GM23338 (cell line): Measurements from ENCODE around the gene C10orf90. TPM values are rescaled to one million over a fixed set of nuclear protein-coding genes. Genes with fewer than 3 reads are reported as not detected.

Experiments used
- ATAC-seq: fragments of 200-7000 bp; cut with Tn5 transposase; 3 replicates; pipeline ENCODE4 v1.9.1; 2020
- DNase-seq: peaks from one replicate; pipeline ENCODE4 v3.0.0-alpha.2; 2015; ENCODE audit warnings: low spot score
- H2AFZ ChIP-seq: fragments of 200-600 bp; sonication (generic); 2 replicates; pipeline ENCODE4 v1.8.0; 2016; ENCODE audit warnings: antibody characterized with exemption, mild to moderate bottlenecking, moderate library complexity
- H3F3A ChIP-seq: fragments of 200-600 bp; sonication (generic); replicated peaks from 2 replicates; pipeline ENCODE4 v1.8.0; 2017; ENCODE audit warnings: antibody characterized with exemption, mixed run types, low read depth
- H3K27ac ChIP-seq: fragments of 200-600 bp; sonication (generic); 2 replicates; pipeline ENCODE4 v1.6.1; 2016; ENCODE audit warnings: low read depth
- H3K27me3 ChIP-seq: fragments of 200-600 bp; sonication (generic); 2 replicates; pipeline ENCODE4 v1.8.0; 2016; ENCODE audit warnings: mild to moderate bottlenecking, mixed run types, moderate library complexity; ENCODE audit not compliant: insufficient read depth
- H3K36me3 ChIP-seq: fragments of 200-600 bp; sonication (generic); 2 replicates; pipeline ENCODE4 v1.8.0; 2016; ENCODE audit warnings: mild to moderate bottlenecking; ENCODE audit not compliant: insufficient read depth
- H3K4me1 ChIP-seq: fragments of 200-600 bp; sonication (generic); 2 replicates; pipeline ENCODE4 v1.8.0; 2016; ENCODE audit warnings: mild to moderate bottlenecking, moderate library complexity; ENCODE audit not compliant: insufficient read depth
- H3K4me2 ChIP-seq: fragments of 200-600 bp; sonication (generic); 2 replicates; pipeline ENCODE4 v1.7.1; 2017; ENCODE audit warnings: mixed run types
- H3K4me3 ChIP-seq: fragments of 200-600 bp; sonication (generic); 2 replicates; pipeline ENCODE4 v1.6.1; 2016; ENCODE audit warnings: mixed run types
- H3K79me2 ChIP-seq: fragments of 200-600 bp; sonication (generic); replicated peaks from 2 replicates; pipeline ENCODE4 v1.8.0; 2017; ENCODE audit warnings: mild to moderate bottlenecking; ENCODE audit not compliant: insufficient read depth
- H3K9me2 ChIP-seq: fragments of 200-600 bp; sonication (generic); 2 replicates; pipeline ENCODE4 v1.8.0; 2017; ENCODE audit not compliant: insufficient read depth
- H4K20me1 ChIP-seq: fragments of 200-600 bp; sonication (generic); replicated peaks from 2 replicates; pipeline ENCODE4 v1.8.0; 2017; ENCODE audit warnings: mild to moderate bottlenecking; ENCODE audit not compliant: insufficient read depth
- H3K27ac Mint-ChIP-seq: 2 replicates; pipeline ENCODE4 v1.8.0; 2020; ENCODE audit warnings: inconsistent platforms, mild to moderate bottlenecking, moderate library complexity, mixed read lengths
- H3K27me3 Mint-ChIP-seq: 3 replicates; pipeline ENCODE4 v1.8.0; 2022; ENCODE audit warnings: low read depth, mild to moderate bottlenecking, moderate library complexity, mixed read lengths, inconsistent platforms; ENCODE audit not compliant: insufficient read depth, poor library complexity
- H3K36me3 Mint-ChIP-seq: 3 replicates; pipeline ENCODE4 v1.8.0; 2021; ENCODE audit warnings: low read depth, mild to moderate bottlenecking, inconsistent platforms, moderate library complexity, mixed read lengths
- H3K4me1 Mint-ChIP-seq: 3 replicates; pipeline ENCODE4 v1.8.0; 2020; ENCODE audit warnings: mild to moderate bottlenecking, inconsistent platforms, mixed read lengths
- H3K4me3 Mint-ChIP-seq: 3 replicates; pipeline ENCODE4 v1.8.0; 2021; ENCODE audit warnings: moderate library complexity, mild to moderate bottlenecking, inconsistent platforms, mixed read lengths
- H3K9me3 Mint-ChIP-seq: 3 replicates; pipeline ENCODE4 v1.8.0; 2020; ENCODE audit warnings: moderate library complexity, mild to moderate bottlenecking, inconsistent platforms, mixed read lengths
- CTCF ChIP-seq, 2 experiments: fragments of 200-600 bp in 1 of 2; sonication (generic) in 1 of 2; conservative IDR thresholded peaks; 2 replicates each; pipeline versions ENCODE4 v1.5.1 to v1.6.1; 2016 to 2017; ENCODE audit warnings: antibody characterized with exemption in 2 of 2, low read depth in 2 of 2, mild to moderate bottlenecking in 2 of 2, moderate library complexity in 1 of 2
- EZH2 ChIP-seq: fragments of 200-600 bp; sonication (generic); IDR thresholded peaks from one replicate; pipeline ENCODE4 v1.8.0; 2017; ENCODE audit warnings: antibody characterized with exemption, mild to moderate bottlenecking, low read depth; ENCODE audit not compliant: unreplicated experiment
- STAT1 ChIP-seq: IDR thresholded peaks from one replicate; pipeline ENCODE4 v1.6.1; 2016; ENCODE audit warnings: antibody characterized with exemption; ENCODE audit not compliant: unreplicated experiment
- ZNF462 ChIP-seq: fragments of 250-450 bp; sonication (Bioruptor Pico); IDR thresholded peaks from 2 replicates; pipeline ENCODE4 v1.5.0; 2020; ENCODE audit warnings: mild to moderate bottlenecking, moderate library complexity
- polyA plus RNA-seq: library from polyadenylated mRNA; unstranded; fragments of >200 nt; fragmentation: Nextera tagmentation; extraction: Ambion mirVana; gene quantifications from 2 replicates; pipeline ENCODE4 v1.2.1, GENCODE V29; 2016
- total RNA-seq: library from RNA; depleted of rRNA; stranded (reverse); fragments of >200 nt; shearing (Covaris generic); gene quantifications from 2 replicates; pipeline ENCODE4 v1.2.3, GENCODE V29; 2014

Gene C10orf90
- total and polyA plus RNA-seq, 2 experiments from 2014 or later, result 0.76 to 0.97 TPM

- TF ChIP-seq ZNF462 (CRISPR knock-in tag) (no peak), STAT1 (no peak), CTCF (conservative IDR thresholded peaks at IDR 0.05; ENCODE audit: low read depth in 2 of 2) (no peak)
Observed at GRCh38 chr10:126597211-126597610, 73.3 kb downstream of the C10orf90 start (continued).

- no peak for TF ChIP-seq EZH2
- Histone ChIP-seq H3K79me2 (no peaks in the 10 kb centered on the region), H3K9me2 (0 out of 2 replicates have a peak, but pooled peaks cover 4% of the 10 kb centered on the region), H3K36me3 (no peaks in the 10 kb centered on the region), H3K4me3 (no peak overlapping the region), H3F3A (no peaks in the 10 kb centered on the region), H3K27ac (no peak overlapping the region), H3K27me3 (no peaks in the 10 kb centered on the region), H3K4me2 (no peak overlapping the region), H4K20me1 (no peaks in the 10 kb centered on the region), H2AFZ (no peak overlapping the region), H3K4me1 (peaks cover 6% of the 10 kb centered on the region; the same call in 1 of the 2 replicates)
- ATAC-seq, result no peak
- Mint-ChIP-seq H3K4me3 (no peak overlapping the region), H3K36me3 (no peaks in the 10 kb centered on the region), H3K4me1 (peaks cover 13% of the 10 kb centered on the region), H3K27ac (no peak overlapping the region), H3K9me3 (no peaks in the 10 kb centered on the region), H3K27me3 (peaks cover 2% of the 10 kb centered on the region)
- no peak for DNase-seq
Observed at GRCh38 chr10:126596472-126597016, 73.9 kb downstream of the C10orf90 start.
